Activated T-helper 1 cell treated with anti-CD3 and anti-CD28 coated beads, Interleukin-12 subunit alpha, Interleukin-12 subunit beta, Interleukin-2, Interleukin-4 antibody, amounts not matched to agents 30 ng/mL and 10 ng/mL and 1 ng/mL, durations not matched to agents 14 hours and 24 hours and 36 hours (primary cell): ENCODE results near the gene TGDS. TPM values are rescaled to one million over a fixed set of nuclear protein-coding genes. Genes with fewer than 3 reads are reported as not detected.

ENCODE experiments used
- DNase-seq: peaks from one replicate; pipeline ENCODE4 v3.0.0; 2021; ENCODE audit warnings: low spot score
- H3K27ac Mint-ChIP-seq: one replicate; pipeline ENCODE4 v1.8.0; 2021; ENCODE audit warnings: mild to moderate bottlenecking, mixed read lengths
- H3K27me3 Mint-ChIP-seq: one replicate; pipeline ENCODE4 v1.8.0; 2022; ENCODE audit warnings: mild to moderate bottlenecking, moderate library complexity, mixed read lengths; ENCODE audit not compliant: insufficient read depth
- H3K36me3 Mint-ChIP-seq: one replicate; pipeline ENCODE4 v1.8.0; 2021; ENCODE audit warnings: low read depth, mixed read lengths
- H3K4me1 Mint-ChIP-seq: one replicate; pipeline ENCODE4 v1.8.0; 2021; ENCODE audit warnings: low read depth, mixed read lengths
- H3K4me3 Mint-ChIP-seq: one replicate; pipeline ENCODE4 v1.8.0; 2021; ENCODE audit warnings: mild to moderate bottlenecking, moderate library complexity, mixed read lengths
- H3K9me3 Mint-ChIP-seq: one replicate; pipeline ENCODE4 v1.8.0; 2021; ENCODE audit warnings: mixed read lengths
- intact Hi-C: fragments of 100-400 bp; cut with micrococcal nuclease; formaldehyde crosslinking; loops from one replicate; pipeline ENCODE4 v1.15.1; 2024
- total RNA-seq: library from RNA; stranded (reverse); gene quantifications from 2 replicates; pipeline ENCODE4 v1.2.3, GENCODE V29; 2022

The TGDS gene
- total RNA-seq, 1 donor from 2014 or later: 29.7 TPM

DNA sequence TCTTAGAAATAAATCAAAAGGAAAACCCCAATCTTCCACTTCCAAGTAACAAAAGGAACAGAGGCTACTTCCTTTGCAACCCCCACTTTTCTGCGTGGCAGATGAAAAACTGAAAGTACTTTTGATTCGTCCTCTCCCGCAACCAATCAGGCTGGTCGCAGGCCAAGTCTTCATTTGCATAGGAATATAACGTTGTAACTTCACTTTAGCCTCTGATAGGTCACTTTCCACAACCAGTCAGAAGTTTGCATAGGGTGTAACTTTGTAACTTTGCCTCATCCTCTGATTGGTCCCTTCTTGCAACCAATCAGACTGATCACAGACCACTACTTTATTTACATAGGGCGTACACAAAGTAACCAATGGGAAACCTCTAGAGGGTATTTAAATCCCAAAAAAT lies 37.2 kb downstream of the TGDS start:
- intact Hi-C loops: loop anchor here (1.0 to 2.0 kb wide), 2 partner anchors 9 to 36 kb away; no protein-coding TSS in a partner anchor
- peaks cover 22% of the 10 kb centered on the region for H3K4me1 Mint-ChIP-seq

DNA sequence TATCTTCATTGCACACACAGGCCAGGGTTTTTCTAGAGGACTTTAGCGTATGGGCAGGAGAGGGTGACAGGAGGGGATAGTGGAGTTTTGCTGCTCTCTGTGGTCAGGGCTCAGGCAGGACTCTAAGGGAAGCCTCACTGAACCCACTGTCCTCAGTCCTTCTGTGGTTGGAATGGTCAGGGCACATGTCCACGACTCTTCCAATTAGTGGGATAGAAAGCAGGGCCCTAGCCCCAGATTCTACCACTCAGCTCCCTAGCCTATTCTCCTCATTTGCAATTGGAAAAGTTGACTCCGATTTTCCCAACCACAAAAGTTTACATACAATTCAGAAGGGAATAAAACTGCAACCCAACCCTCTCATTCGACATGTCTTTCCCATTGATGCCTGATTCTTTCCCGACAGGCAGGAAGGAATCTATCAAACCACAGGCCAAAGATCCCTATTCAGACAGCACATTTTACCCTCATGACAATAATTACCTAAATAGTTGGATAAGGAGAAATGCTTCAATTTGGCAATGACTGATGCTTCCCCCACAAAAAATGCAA lies 38.2 kb downstream of the TGDS start:
- Mint-ChIP-seq H3K27ac (no peak overlapping the region), H3K27me3 (no peaks in the 10 kb centered on the region), H3K4me3 (no peak overlapping the region), H3K9me3 (peaks cover 14% of the 10 kb centered on the region), H3K36me3 (peaks cover 12% of the 10 kb centered on the region), H3K4me1 (peaks cover 22% of the 10 kb centered on the region)
- intact Hi-C loops: loop anchor here (1.0 to 2.0 kb wide), 2 partner anchors 8 to 37 kb away; no protein-coding TSS in a partner anchor
- DNase-seq: no peak

More for the DNA sequence above, 37.2 kb downstream of the TGDS start:
- H3K4me3 Mint-ChIP-seq: peak overlapping the region; percentile 45
- peak; percentile 28 for DNase-seq
- H3K27me3 Mint-ChIP-seq: no peaks in the 10 kb centered on the region
- H3K9me3 Mint-ChIP-seq: peaks cover 14% of the 10 kb centered on the region
- H3K27ac Mint-ChIP-seq: peak overlapping the region; percentile 72
- peaks cover 16% of the 10 kb centered on the region for H3K36me3 Mint-ChIP-seq

DNA sequence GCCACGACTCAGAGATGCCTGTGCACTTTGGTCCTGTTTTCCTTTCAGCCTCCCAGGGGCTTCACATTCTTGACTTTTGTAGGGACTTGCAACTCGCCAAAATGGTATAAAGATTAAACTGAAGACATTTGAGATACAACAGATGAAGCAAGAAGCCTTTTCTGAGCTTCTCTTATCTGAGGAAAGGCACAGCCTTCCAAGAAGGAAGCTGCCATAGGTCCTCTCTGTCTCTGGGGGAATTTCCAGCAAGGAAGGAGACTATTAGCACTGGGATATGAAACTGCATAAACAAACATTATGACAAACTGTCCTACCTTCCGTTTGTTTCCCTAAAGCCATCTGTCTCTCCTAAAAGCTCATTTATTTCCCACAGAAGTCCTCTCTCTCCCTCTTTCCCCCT lies 39.3 kb downstream of the TGDS start:
- Mint-ChIP-seq H3K4me1 (peaks cover 22% of the 10 kb centered on the region), H3K27me3 (peaks cover 3% of the 10 kb centered on the region), H3K36me3 (peaks cover 7% of the 10 kb centered on the region), H3K27ac (no peak overlapping the region), H3K4me3 (no peak overlapping the region), H3K9me3 (peaks cover 14% of the 10 kb centered on the region)
- intact Hi-C loops: no loop called here
- DNase-seq: no peak

DNA sequence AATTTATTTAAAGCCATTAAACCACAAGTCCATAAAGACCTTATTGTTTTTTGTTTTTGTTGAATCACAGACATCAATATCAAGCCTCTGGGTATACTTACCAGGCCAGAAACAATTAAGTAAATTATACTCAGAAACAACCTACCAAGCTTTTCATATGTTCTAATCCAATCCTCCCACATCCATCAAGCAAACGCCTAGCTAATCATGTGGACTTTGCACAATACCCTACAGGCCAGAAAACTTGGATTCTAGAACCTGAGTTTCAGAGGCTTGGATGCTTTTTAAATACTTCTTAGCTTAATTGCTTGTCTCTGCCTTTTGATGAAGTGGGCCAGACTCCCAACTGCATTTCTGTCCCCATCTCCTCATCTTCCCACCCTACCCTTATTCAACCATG lies 39.9 kb downstream of the TGDS start:
- intact Hi-C loops: no loop called here
- peaks cover 14% of the 10 kb centered on the region for H3K9me3 Mint-ChIP-seq
- no peak overlapping the region for H3K4me3 Mint-ChIP-seq

DNA sequence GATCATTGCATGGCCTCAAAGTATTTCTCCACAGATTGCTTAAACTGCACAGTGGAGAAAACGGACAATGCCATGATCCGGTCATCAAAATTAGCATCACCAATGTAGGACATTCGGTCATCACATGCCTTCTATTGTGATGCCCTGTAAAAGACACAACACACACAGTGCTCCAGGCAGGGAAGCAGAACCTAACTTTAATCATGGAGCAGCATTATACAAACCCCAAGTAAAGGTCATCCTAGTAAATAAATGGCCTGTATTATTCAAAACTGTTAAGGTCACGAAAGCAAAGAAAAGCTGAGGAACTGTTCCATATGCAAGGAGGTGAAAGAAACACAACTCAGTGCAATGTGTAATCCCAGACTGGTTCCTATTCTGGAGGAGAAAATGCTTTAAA lies 42.2 kb downstream of the TGDS start:
- intact Hi-C loops: no loop called here
- Mint-ChIP-seq H3K9me3 (peaks cover 8% of the 10 kb centered on the region), H3K4me1 (peaks cover 27% of the 10 kb centered on the region), H3K36me3 (peaks cover 4% of the 10 kb centered on the region), H3K27me3 (peaks cover 15% of the 10 kb centered on the region), H3K4me3 (no peak overlapping the region), H3K27ac (no peak overlapping the region)
- no peak for DNase-seq

More for the DNA sequence above, 39.9 kb downstream of the TGDS start:
- Mint-ChIP-seq H3K36me3 (peaks cover 5% of the 10 kb centered on the region), H3K27ac (no peak overlapping the region), H3K27me3 (peaks cover 5% of the 10 kb centered on the region), H3K4me1 (peaks cover 22% of the 10 kb centered on the region)
- DNase-seq: no peak

DNA sequence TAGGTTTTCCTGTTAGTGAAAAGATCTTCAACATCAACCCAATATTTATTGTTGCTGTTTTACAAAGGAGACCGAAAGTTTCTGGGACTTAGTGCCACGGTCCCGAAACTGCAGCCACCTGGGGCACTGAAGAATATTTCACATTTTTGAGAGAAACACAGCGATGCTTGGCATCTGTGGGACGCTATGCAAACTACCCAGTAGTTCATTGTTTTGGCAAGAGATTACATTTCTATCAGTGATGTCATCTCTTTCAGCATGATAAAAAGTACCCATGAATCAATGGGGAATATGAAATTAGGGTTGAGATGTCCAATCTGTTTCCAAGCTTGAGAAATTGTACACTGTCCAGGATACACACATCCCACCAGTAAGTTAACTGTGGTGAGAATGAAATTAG lies 43.9 kb downstream of the TGDS start:
- H3K27ac Mint-ChIP-seq: no peak overlapping the region

DNA sequence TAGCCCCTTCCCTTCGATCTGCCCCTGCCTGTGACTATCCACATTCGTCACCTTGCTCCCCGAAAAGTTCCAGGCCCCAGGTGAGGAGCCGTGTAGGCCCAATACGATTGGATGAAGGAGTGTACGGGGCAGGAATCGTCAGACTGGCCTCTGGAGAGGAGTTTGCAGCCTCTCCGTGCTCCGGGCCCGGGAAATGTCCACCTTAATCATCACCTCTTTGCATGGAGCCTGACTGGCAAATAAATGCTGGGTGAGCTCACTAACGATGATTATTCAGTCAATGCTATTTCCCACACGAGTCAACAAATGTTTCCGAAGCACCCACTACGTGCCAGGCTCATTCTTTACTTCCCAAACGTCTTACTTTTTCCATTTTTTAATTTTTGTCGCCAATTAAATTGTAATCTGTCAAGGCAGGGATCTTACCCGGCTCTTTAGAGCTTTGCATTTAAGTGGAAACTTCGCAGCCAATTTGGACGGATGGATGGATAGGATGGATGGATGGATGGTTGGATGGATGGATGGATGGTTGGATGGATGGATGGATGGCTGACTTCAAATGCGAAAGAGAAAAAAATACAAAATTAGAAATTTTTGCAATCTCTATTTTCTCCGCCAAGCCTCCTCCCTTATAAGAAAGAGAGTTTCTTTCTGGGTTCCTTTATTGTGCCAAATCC lies 45.8 kb downstream of the TGDS start:
- peaks cover 6% of the 10 kb centered on the region for H3K36me3 Mint-ChIP-seq
- H3K27me3 Mint-ChIP-seq: peaks cover 15% of the 10 kb centered on the region
- intact Hi-C loops: no loop called here
- peaks cover 5% of the 10 kb centered on the region for H3K9me3 Mint-ChIP-seq
- H3K4me1 Mint-ChIP-seq: peaks cover 25% of the 10 kb centered on the region
- DNase-seq: no peak
- peak overlapping the region; percentile 99 for H3K27ac Mint-ChIP-seq
- peak overlapping the region; percentile 84 for H3K4me3 Mint-ChIP-seq

More for the DNA sequence above, 43.9 kb downstream of the TGDS start:
- no peak for DNase-seq
- Mint-ChIP-seq H3K36me3 (no peaks in the 10 kb centered on the region), H3K4me3 (no peak overlapping the region), H3K4me1 (peaks cover 25% of the 10 kb centered on the region), H3K9me3 (no peaks in the 10 kb centered on the region), H3K27me3 (peaks cover 15% of the 10 kb centered on the region)
- intact Hi-C loops: no loop called here

DNA sequence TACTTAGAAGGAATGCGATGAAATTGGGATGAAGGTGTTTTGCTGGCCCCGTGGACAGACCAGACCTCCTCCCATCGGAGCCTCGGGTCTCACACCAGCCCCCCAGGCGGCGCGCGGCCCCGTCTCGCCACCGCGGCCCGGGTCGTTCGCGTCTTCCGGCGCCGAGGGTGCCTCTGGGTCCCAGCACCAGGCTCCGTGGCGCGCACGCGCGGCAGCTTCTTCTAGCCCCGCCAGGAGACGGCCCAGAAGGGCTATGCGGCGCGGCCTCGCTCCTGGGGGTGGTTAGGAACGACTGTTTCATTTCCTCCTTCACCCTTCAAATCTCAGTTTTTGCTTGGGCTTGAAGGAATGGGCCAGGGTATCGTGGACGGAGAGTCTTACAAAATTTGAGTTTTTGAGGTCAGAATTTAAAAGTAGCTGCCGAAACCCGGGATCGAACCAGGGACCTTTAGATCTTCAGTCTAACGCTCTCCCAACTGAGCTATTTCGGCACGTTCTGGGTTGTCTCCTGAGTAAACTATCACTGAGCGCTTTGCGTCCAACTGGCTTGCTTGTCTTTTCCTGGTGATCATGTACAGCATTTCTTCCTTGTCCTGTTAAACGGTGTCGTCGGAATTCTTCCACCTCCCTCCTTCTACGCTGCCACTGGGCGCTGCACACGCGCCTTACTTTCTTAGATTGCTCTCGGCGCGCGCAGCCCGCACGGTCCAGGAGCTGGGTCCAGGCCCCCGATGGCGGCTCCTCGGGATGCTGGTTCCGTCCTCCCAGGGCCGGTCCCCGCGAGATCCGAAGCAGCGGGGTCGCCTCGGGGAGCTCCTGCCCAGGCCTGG lies 46.5 kb downstream of the TGDS start:
- Mint-ChIP-seq H3K27ac (peak overlapping the region; percentile 99), H3K36me3 (peaks cover 6% of the 10 kb centered on the region), H3K4me1 (peaks cover 25% of the 10 kb centered on the region), H3K9me3 (peaks cover 5% of the 10 kb centered on the region), H3K27me3 (peaks cover 15% of the 10 kb centered on the region), H3K4me3 (peak overlapping the region; percentile 84)
- intact Hi-C loops: loop anchor here (1.0 to 5.0 kb wide), 9 partner anchors 9 to 1127 kb away; partner anchors contain the start of genes GPR180 and TGDS
- DNase-seq: peak; percentile 87

DNA sequence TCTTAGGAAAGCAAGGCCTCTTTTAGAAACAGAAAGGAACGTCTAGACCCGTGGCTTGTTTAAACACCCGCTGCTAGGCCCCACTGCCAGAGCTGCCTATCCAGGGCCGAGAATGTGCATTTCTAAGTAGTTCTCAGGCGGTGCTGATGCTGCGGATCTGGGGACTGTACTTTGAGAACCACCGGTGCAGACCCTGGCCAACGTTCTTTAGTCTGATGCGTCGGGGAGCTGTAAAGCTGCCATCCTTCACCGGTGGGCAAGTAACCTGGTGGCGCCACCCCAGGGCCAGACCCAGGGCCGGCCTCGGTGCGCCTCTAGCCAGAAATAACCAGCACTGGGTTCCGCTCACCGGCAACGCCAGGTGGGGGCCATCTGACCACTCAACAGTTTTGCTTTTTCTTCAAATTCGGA lies 47.1 kb downstream of the TGDS start:
- Mint-ChIP-seq H3K9me3 (peaks cover 5% of the 10 kb centered on the region), H3K4me1 (peaks cover 25% of the 10 kb centered on the region), H3K36me3 (peaks cover 6% of the 10 kb centered on the region), H3K27me3 (peaks cover 15% of the 10 kb centered on the region), H3K4me3 (peak overlapping the region; percentile 84), H3K27ac (peak overlapping the region; percentile 99)
- DNase-seq: peak; percentile 34
- intact Hi-C loops: loop anchor here (1.0 to 5.0 kb wide), 9 partner anchors 9 to 1127 kb away; partner anchors contain the start of genes GPR180 and TGDS

DNA sequence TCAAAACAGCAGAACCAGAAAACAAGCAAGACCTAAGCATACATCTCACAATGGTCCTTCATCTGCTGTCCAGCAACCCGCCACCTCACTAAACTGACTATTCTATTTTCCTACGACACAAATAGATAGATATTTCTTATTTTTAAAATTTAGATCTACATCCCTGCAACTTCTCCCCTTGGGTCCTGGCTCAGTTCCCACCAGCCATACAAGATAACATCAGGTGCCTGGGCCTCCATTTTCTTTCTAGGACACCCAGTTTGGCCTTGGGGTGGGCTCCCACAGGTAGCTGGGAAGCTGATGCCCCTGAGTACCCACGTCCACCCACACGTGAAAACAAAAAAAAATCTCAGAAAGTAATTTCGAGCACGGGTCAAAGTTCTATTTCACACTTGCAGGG lies 47.6 kb downstream of the TGDS start:
- H3K4me1 Mint-ChIP-seq: peaks cover 25% of the 10 kb centered on the region
- intact Hi-C loops: loop anchor here (2.0 to 5.0 kb wide), 2 partner anchors 108 to 221 kb away; no protein-coding TSS in a partner anchor
- H3K27ac Mint-ChIP-seq: peak overlapping the region; percentile 99
- peaks cover 15% of the 10 kb centered on the region for H3K27me3 Mint-ChIP-seq
- H3K36me3 Mint-ChIP-seq: peaks cover 6% of the 10 kb centered on the region
- peaks cover 5% of the 10 kb centered on the region for H3K9me3 Mint-ChIP-seq
- peak overlapping the region; percentile 84 for H3K4me3 Mint-ChIP-seq
- DNase-seq: no peak

DNA sequence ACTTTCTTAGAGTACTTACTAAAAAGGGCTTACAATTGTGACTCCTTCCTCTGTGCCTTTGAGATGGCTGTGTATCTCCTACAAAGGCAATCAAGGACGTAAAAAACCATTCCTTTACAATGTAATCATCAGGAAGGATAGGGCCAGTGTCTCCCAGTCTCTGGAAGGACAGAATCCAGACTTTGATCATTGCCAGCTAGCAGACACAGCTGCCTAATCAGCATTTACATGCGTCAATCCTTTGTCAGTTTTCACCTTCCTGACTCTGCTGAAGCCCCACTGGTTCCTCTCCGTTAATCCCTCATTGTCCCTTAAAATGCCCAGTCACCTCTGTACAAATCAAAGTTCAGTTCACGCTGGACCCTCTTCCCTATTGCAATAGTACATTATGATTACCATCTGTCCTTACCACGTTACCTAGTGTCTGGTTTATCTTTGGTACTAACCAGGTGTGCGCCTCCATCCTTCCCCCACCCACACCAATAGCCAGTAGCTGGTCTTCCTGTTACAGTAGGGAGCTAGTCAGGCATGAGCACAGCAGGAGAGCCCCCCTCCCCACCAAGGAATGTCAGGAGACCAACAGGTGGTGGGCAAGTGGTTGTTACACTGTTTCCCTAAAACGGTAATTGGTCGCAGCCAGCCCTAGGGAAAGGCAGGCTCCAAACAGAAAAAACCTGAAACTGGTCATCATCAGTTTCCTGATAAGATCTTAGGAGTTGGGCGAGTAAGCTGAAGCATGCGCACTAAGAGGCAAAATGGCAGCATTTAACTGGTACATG lies 49.7 kb downstream of the TGDS start:
- Mint-ChIP-seq H3K36me3 (peaks cover 6% of the 10 kb centered on the region), H3K27me3 (peaks cover 10% of the 10 kb centered on the region), H3K9me3 (peaks cover 5% of the 10 kb centered on the region), H3K27ac (no peak overlapping the region), H3K4me1 (peaks cover 25% of the 10 kb centered on the region), H3K4me3 (no peak overlapping the region)
- no peak for DNase-seq
- intact Hi-C loops: loop anchor here (5.0 kb wide), 1 partner anchor 219 kb away; no protein-coding TSS in a partner anchor

DNA sequence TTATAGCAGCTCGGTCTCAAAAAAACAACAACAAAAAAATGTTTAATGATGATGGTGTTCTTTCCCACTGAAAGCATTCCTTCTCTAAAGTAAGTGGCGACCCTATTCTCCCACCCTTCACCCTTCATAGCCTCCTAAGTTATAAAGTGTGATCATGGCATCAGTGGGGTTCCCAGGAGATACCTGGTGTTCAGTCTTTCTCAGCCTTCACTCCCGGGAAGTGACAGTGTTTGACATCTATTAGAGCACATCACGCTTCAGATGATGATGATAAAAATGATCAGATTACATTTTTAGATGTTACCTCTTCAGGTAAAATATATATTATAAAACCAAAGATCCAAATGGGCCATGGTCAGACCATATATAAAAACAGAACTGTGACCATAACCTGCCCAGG lies 51.0 kb downstream of the TGDS start:
- H3K27me3 Mint-ChIP-seq: peaks cover 12% of the 10 kb centered on the region
- H3K4me3 Mint-ChIP-seq: no peak overlapping the region
- intact Hi-C loops: loop anchor here (5.0 kb wide), 1 partner anchor 218 kb away; no protein-coding TSS in a partner anchor
- DNase-seq: no peak
- H3K27ac Mint-ChIP-seq: no peak overlapping the region
- peaks cover 17% of the 10 kb centered on the region for H3K4me1 Mint-ChIP-seq
- peaks cover 5% of the 10 kb centered on the region for H3K9me3 Mint-ChIP-seq
- H3K36me3 Mint-ChIP-seq: peaks cover 6% of the 10 kb centered on the region
